HCT116 (cell line): ENCODE data around the gene OTULIN. TPM values are rescaled to one million over a fixed set of nuclear protein-coding genes. Genes with fewer than 3 reads are reported as not detected.

Experiments used
- ATAC-seq: fragments of 200-7000 bp; cut with Tn5 transposase; 2 replicates; pipeline ENCODE4 v1.9.1; 2020; ENCODE audit warnings: mild to moderate bottlenecking, moderate library complexity
- BruUV-seq: library from RNA; stranded (reverse); fragments of 400-500 nt; replicated peaks from 2 replicates; lab custom pipeline; 2021; lab: Mats Ljungman, UMichigan
- CTCF ChIA-PET: fragments of 300-600 bp; sonication (Branson Sonifier 250); formaldehyde crosslinking; loops from one replicate; lab custom pipeline; 2021; ENCODE audit warnings: antibody characterized with exemption; lab: Charles Lee
- POLR2A ChIA-PET: fragments of 300-600, 350-600 bp; sonication (Branson Sonifier 250); formaldehyde crosslinking; loops from one replicate; lab custom pipeline; 2021; ENCODE audit warnings: antibody characterized with exemption; lab: Charles Lee
- RAD21 ChIA-PET, 2 experiments: fragments of 300-600 bp; sonication (Branson Sonifier 250); formaldehyde crosslinking; loops; one replicate each; lab custom pipeline; 2023; ENCODE audit warnings: low total read pairs in 2 of 2; ENCODE audit not compliant: uncharacterized antibody in 2 of 2, unreplicated experiment in 2 of 2, low non-redundant PET in 1 of 2; lab: Charles Lee
- DNase-seq: peaks from one replicate; pipeline ENCODE4 v3.0.0-alpha.2; 2010; ENCODE audit warnings: low read depth, low spot score
- H2AFZ ChIP-seq: fragments of 200-600 bp; shearing (Covaris generic), sonication (generic); 2 replicates; pipeline ENCODE4 v1.6.1; 2017; ENCODE audit warnings: low read depth, mixed run types, mixed read lengths, antibody characterized with exemption, low read length; ENCODE audit not compliant: poor library complexity, severe bottlenecking
- H3K27ac ChIP-seq: 2 replicates; pipeline ENCODE4 v1.5.1; 2012; ENCODE audit warnings: low read depth, low read length
- H3K27me3 ChIP-seq: fragments of 200-600 bp; sonication (generic); 2 replicates; pipeline ENCODE4 v1.6.1; 2016; ENCODE audit warnings: mixed run types, low read length, mixed read lengths; ENCODE audit not compliant: insufficient read depth
- H3K36me3 ChIP-seq, 2 experiments: fragments of 200-500 bp in 1 of 2; fragments of 200-600 bp in 1 of 2; sonication (Bioruptor generic) in 1 of 2; sonication (generic) in 1 of 2; 2 replicates each; pipeline versions ENCODE4 v1.5.1 to v1.6.1; 2014 to 2016; ENCODE audit warnings: low read length in 2 of 2, inconsistent platforms in 1 of 2, mixed read lengths in 1 of 2, mixed run types in 1 of 2; ENCODE audit not compliant: insufficient read depth in 2 of 2, control insufficient read depth in 1 of 2
- H3K4me1 ChIP-seq, 2 experiments: fragments of 200-600 bp in 1 of 2; sonication (generic) in 1 of 2; 2 replicates each; pipeline versions ENCODE4 v1.5.1 to v1.6.1; 2012 to 2017; ENCODE audit warnings: low read length in 2 of 2, inconsistent platforms in 1 of 2, mild to moderate bottlenecking in 1 of 2, mixed read lengths in 1 of 2, mixed run types in 1 of 2, moderate library complexity in 1 of 2; ENCODE audit not compliant: insufficient read depth in 2 of 2, control insufficient read depth in 1 of 2
- H3K4me2 ChIP-seq: fragments of 200-600 bp; sonication (generic); 2 replicates; pipeline ENCODE4 v1.6.1; 2017; ENCODE audit warnings: mixed run types, low read length, mixed read lengths
- H3K4me3 ChIP-seq, 2 experiments: fragments of 200-600 bp in 1 of 2; sonication (generic) in 1 of 2; replicated peaks in 1 of 2; 2 replicates each; pipeline ENCODE4 v1.5.1; 2011 to 2016; ENCODE audit warnings: low read length in 2 of 2, control low read depth in 1 of 2, low read depth in 1 of 2, mild to moderate bottlenecking in 1 of 2, mixed read lengths in 1 of 2, mixed run types in 1 of 2
- H3K79me2 ChIP-seq: fragments of 200-600 bp; sonication (generic); 2 replicates; pipeline ENCODE4 v1.6.1; 2017; ENCODE audit warnings: mild to moderate bottlenecking, mixed run types, low read length, moderate library complexity, mixed read lengths; ENCODE audit not compliant: insufficient read depth
- H3K9ac ChIP-seq: fragments of 200-600 bp; sonication (generic); 2 replicates; pipeline ENCODE4 v1.6.1; 2016; ENCODE audit warnings: low read length, mixed read lengths
- H3K9me2 ChIP-seq: fragments of 200-600 bp; sonication (generic), shearing (Covaris generic); 2 replicates; pipeline ENCODE4 v1.6.1; 2017; ENCODE audit warnings: mixed run types, mild to moderate bottlenecking, moderate library complexity; ENCODE audit not compliant: insufficient read depth
- H3K9me3 ChIP-seq, 2 experiments: fragments of 200-500 bp in 1 of 2; fragments of 200-600 bp in 1 of 2; sonication (Bioruptor generic) in 1 of 2; sonication (generic) in 1 of 2; 2 replicates each; pipeline ENCODE4 v1.6.1; 2014 to 2017; ENCODE audit warnings: low read length in 2 of 2, mixed read lengths in 2 of 2, inconsistent platforms in 1 of 2, low read depth in 1 of 2, mild to moderate bottlenecking in 1 of 2, mixed run types in 1 of 2, moderate library complexity in 1 of 2; ENCODE audit not compliant: control insufficient read depth in 1 of 2, insufficient read depth in 1 of 2
- H4K20me1 ChIP-seq: fragments of 200-600 bp; sonication (generic), shearing (Covaris generic); 2 replicates; pipeline ENCODE4 v1.6.1; 2017; ENCODE audit warnings: mixed run types, mild to moderate bottlenecking, moderate library complexity; ENCODE audit not compliant: insufficient read depth
- EGR1 ChIP-seq: IDR thresholded peaks from 2 replicates; pipeline ENCODE4 v1.6.1; 2012; ENCODE audit warnings: low read depth
- ELF1 ChIP-seq: IDR thresholded peaks from 2 replicates; pipeline ENCODE4 v1.6.1; 2012; ENCODE audit warnings: low read depth, borderline replicate concordance
- EZH2 ChIP-seq: fragments of 200-600 bp; sonication (generic); IDR thresholded peaks from 2 replicates; pipeline ENCODE4 v1.6.1; 2017; ENCODE audit warnings: antibody characterized with exemption, mixed run types
- EZH2phosphoT487 ChIP-seq: fragments of 200-600 bp; IDR thresholded peaks from 2 replicates; pipeline ENCODE4 v1.6.1; 2018; ENCODE audit warnings: antibody characterized with exemption, borderline replicate concordance
- FOSL1 ChIP-seq: IDR thresholded peaks from 2 replicates; pipeline ENCODE4 v1.6.1; 2012; ENCODE audit warnings: low read depth
- POLR2A ChIP-seq: IDR thresholded peaks from 2 replicates; pipeline ENCODE4 v1.7.0; 2011; ENCODE audit warnings: borderline replicate concordance; ENCODE audit not compliant: insufficient read depth, insufficient read length; ENCODE audit errors: extremely low read depth
- REST ChIP-seq: IDR thresholded peaks from 2 replicates; pipeline ENCODE4 v1.6.1; 2012; ENCODE audit warnings: low read depth
- SIN3A ChIP-seq: IDR thresholded peaks from 2 replicates; pipeline ENCODE4 v1.6.1; 2012; ENCODE audit warnings: low read depth
- SRF ChIP-seq: IDR thresholded peaks from 2 replicates; pipeline ENCODE4 v1.6.1; 2012; ENCODE audit warnings: low read depth
- YY1 ChIP-seq: IDR thresholded peaks from 2 replicates; pipeline ENCODE4 v1.6.1; 2011; ENCODE audit warnings: low read length, low read depth, moderate library complexity, mild to moderate bottlenecking; ENCODE audit not compliant: insufficient replicate concordance; ENCODE audit errors: extremely low read depth
- ZFX ChIP-seq: fragments of 450-650 bp; IDR thresholded peaks from 2 replicates; pipeline ENCODE4 v1.6.1; 2017
- intact Hi-C: fragments of 100-400 bp; cut with micrococcal nuclease; formaldehyde crosslinking; loops from 2 replicates; pipeline ENCODE4 v1.10.0; 2022
- total RNA-seq: library from RNA; stranded (reverse); gene quantifications from one replicate; pipeline ENCODE4 v1.2.1, GENCODE V29; 2021; ENCODE audit not compliant: unreplicated experiment

The OTULIN gene
- total RNA-seq, 1 experiment from 2014 or later = 25.7 TPM

DNA sequence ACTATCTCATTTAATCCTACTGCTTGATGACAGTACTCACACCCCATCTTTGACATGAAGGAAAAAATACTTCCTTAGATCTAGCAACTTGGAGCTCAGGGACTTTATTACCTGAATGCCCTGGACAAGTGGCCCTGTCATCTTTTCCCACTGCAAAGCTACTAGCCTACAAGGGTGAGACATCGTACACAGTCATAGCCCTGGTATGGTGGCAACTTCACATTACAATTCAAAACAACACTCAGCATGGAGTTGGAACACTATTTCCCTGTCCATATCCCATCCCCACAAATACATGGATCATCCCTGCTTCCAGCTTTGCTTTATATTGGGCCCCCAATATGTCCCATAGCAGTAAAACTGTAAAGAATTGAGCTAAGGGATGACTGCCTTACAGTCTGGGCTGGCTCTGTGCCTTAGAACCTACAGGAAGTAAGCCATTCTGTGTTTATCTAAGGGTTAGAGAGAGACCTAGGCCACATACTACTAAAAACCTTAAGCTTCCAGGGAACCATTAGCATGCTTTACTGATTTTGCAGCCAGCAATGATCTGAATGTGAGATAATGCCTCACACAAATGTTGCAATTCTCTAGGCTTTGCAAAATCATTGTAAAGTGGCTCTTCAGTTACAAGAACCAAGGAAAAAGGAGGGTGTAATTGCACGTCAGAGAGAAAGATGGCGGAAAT is 55.9 kb downstream of the OTULIN start:
- Histone ChIP-seq H3K4me1 (peaks cover 0 to 10% of the 10 kb centered on the region in 2 experiments; a peak in 1 of 4 replicates), H4K20me1 (no peaks in the 10 kb centered on the region), H3K4me3 (no peak overlapping the region), H3K79me2 (no peaks in the 10 kb centered on the region), H3K9me2 (no peaks in the 10 kb centered on the region), H3K36me3 (no peaks in the 10 kb centered on the region; a peak in 1 of 4 replicates), H3K9me3 (no peaks in the 10 kb centered on the region), H3K27ac (no peak overlapping the region), H3K4me2 (no peak overlapping the region), H3K9ac (no peak overlapping the region), H2AFZ (no peak overlapping the region), H3K27me3 (no peaks in the 10 kb centered on the region)
- POLR2A ChIA-PET = no interaction called here
- RAD21 ChIA-PET = no interaction called here
- ATAC-seq (no peak), DNase-seq (no peak)
- intact Hi-C loops = no loop called here
- TF ChIP-seq REST (no peak), EZH2 (no peak), SIN3A (no peak), ZFX (no peak), YY1 (no peak), SRF (no peak), EGR1 (no peak), ELF1 (no peak), POLR2A (no peak), EZH2phosphoT487 (no peak), FOSL1 (no peak)
- CTCF ChIA-PET = no interaction called here
- BruUV-seq = no TSS peak
